ENCODE results near the gene PAX6. TPM values are rescaled to one million over a fixed set of nuclear protein-coding genes. Genes with fewer than 3 reads are reported as not detected.

PAX6 gene
- total and polyA plus RNA-seq, 2 of the 4 experiments (the other 2 are of a cell fraction), result not detected

- Histone ChIP-seq H2AK5ac (ENCODE audit: low read depth, low read length) (no peak overlapping the region), H3K18ac (ENCODE audit: low read depth, low read length) (no peak overlapping the region), H3K27ac (ENCODE audit: insufficient read depth, low read length) (no peak overlapping the region), H3K23ac (ENCODE audit: low read depth, low read length) (no peak overlapping the region), H3K9ac (ENCODE audit: low read depth, low read length) (no peak overlapping the region), H3K27me3 (ENCODE audit: control insufficient read depth, insufficient read depth, low read length) (no peaks in the 10 kb centered on the region), H4K5ac (ENCODE audit: low read depth, low read length) (no peak overlapping the region), H4K91ac (ENCODE audit: insufficient read depth, low read depth, low read length) (no peak overlapping the region), H3K79me1 (ENCODE audit: low read depth in 1 of 2, low read length in 2 of 2) (no peaks in the 10 kb centered on the region), H3K4ac (ENCODE audit: low read depth, low read length) (no peak overlapping the region), H2BK20ac (ENCODE audit: low read depth, low read length) (no peak overlapping the region), H4K20me1 (ENCODE audit: insufficient read depth, low read length) (no peaks in the 10 kb centered on the region), H2AFZ (replicated peaks; ENCODE audit: low read length, poor library complexity) (no peak overlapping the region), H3K9me1 (ENCODE audit: insufficient read depth, low read length) (no peaks in the 10 kb centered on the region), H4K8ac (ENCODE audit: low read depth in 2 of 2, low read length in 2 of 2) (no peak overlapping the region), H3K56ac (ENCODE audit: extremely low read depth, insufficient read depth, low read length) (no peak overlapping the region), H3K4me1 (ENCODE audit: control insufficient read depth, insufficient read depth, low read length) (no peaks in the 10 kb centered on the region), H3K4me3 (ENCODE audit: insufficient read depth, low read depth, low read length) (no peak overlapping the region), H2AK9ac (replicated peaks; ENCODE audit: low read depth, low read length, poor library complexity) (no peak overlapping the region), H3K36me3 (ENCODE audit: control insufficient read depth, insufficient read depth, low read length) (no peaks in the 10 kb centered on the region), H3K14ac (replicated peaks; ENCODE audit: low read depth, low read length) (no peak overlapping the region), H3K4me2 (ENCODE audit: low read depth, low read length) (no peak overlapping the region), H2BK120ac (ENCODE audit: low read depth, low read length) (no peak overlapping the region), H3K9me3 (ENCODE audit: control insufficient read depth, insufficient read depth, low read length) (no peaks in the 10 kb centered on the region), H2BK15ac (ENCODE audit: low read depth, low read length) (no peak overlapping the region), H2BK5ac (ENCODE audit: low read depth, low read length, poor library complexity, severe bottlenecking) (no peak overlapping the region)
- intact Hi-C loops (cut with micrococcal nuclease), result no loop called here
- ChIA-PET CTCF (interaction anchor here (0.6 kb wide), 1 partner anchor 10 kb away, joined by 7 read pairs; no protein-coding TSS in a partner anchor), POLR2A (ENCODE audit: unreplicated experiment) (no interaction called here)
- WGBS, 2 experiments (ENCODE audit: extremely low coverage in 2 of 2, insufficient read length in 1 of 2), result no CpG with 5 or more reads among the region's 2 CpGs
- in situ Hi-C loops (cut with MboI; ENCODE audit: low sequenced_read_pairs), result no loop called here
- DNase-seq (no peak), ATAC-seq (ENCODE audit: low read depth) (no peak)
- dilution Hi-C loops (cut with HindIII; ENCODE audit: low sequenced_read_pairs, unreplicated experiment), result no loop called here
- TF ChIP-seq POLR2A (IDR thresholded peaks at IDR 0.05; ENCODE audit: low read depth, low read length) (no peak), FOS (IDR thresholded peaks at IDR 0.05; ENCODE audit: low read depth, low read length) (no peak), CHD1 (IDR thresholded peaks at IDR 0.05; ENCODE audit: low read depth, low read length) (no peak), MAFK (IDR thresholded peaks at IDR 0.05; ENCODE audit: low read depth, low read length) (no peak), SMC3 (IDR thresholded peaks at IDR 0.05; ENCODE audit: low read depth, low read length) (no peak), USF2 (IDR thresholded peaks at IDR 0.05; ENCODE audit: low read depth, low read length) (no peak), BHLHE40 (IDR thresholded peaks at IDR 0.05; ENCODE audit: low read depth, low read length) (no peak), ELK1 (IDR thresholded peaks at IDR 0.05; ENCODE audit: borderline replicate concordance, low read depth, low read length) (no peak), MXI1 (IDR thresholded peaks at IDR 0.05; ENCODE audit: borderline replicate concordance, low read depth, low read length) (no peak), NFE2L2 (IDR thresholded peaks at IDR 0.05; ENCODE audit: low read depth, low read length) (no peak), RAD21 (IDR thresholded peaks at IDR 0.05; ENCODE audit: low read length) (no peak), RFX5 (IDR thresholded peaks at IDR 0.05; ENCODE audit: low read depth, low read length) (no peak), RCOR1 (IDR thresholded peaks at IDR 0.05; ENCODE audit: insufficient replicate concordance, low read length) (no peak), MAZ (IDR thresholded peaks at IDR 0.05; ENCODE audit: borderline replicate concordance, low read depth, low read length) (no peak), CEBPB (IDR thresholded peaks at IDR 0.05; ENCODE audit: low read depth, low read length) (no peak)
- TF ChIP-seq, protein P1, sequence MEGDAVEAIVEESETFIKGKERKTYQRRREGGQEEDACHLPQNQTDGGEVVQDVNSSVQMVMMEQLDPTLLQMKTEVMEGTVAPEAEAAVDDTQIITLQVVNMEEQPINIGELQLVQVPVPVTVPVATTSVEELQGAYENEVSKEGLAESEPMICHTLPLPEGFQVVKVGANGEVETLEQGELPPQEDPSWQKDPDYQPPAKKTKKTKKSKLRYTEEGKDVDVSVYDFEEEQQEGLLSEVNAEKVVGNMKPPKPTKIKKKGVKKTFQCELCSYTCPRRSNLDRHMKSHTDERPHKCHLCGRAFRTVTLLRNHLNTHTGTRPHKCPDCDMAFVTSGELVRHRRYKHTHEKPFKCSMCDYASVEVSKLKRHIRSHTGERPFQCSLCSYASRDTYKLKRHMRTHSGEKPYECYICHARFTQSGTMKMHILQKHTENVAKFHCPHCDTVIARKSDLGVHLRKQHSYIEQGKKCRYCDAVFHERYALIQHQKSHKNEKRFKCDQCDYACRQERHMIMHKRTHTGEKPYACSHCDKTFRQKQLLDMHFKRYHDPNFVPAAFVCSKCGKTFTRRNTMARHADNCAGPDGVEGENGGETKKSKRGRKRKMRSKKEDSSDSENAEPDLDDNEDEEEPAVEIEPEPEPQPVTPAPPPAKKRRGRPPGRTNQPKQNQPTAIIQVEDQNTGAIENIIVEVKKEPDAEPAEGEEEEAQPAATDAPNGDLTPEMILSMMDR (conservative IDR thresholded peaks at IDR 0.05; ENCODE audit: low read depth, low read length), result no peak
- BruUV-seq (replicated peaks), result no TSS peak
These were observed 43.4 kb downstream of the PAX6 start for GRCh38 chr11:31767685-31768084.

Measured in IMR-90 (cell line).